Nephron progenitor cell (in vitro differentiated cells): ENCODE results near the gene PHRF1.

Experiments used
- DNase-seq: peaks from one replicate; pipeline ENCODE4 v3.0.0; 2021
- H3K27ac Mint-ChIP-seq: 2 replicates; pipeline ENCODE4 v1.8.0; 2021; ENCODE audit warnings: mild to moderate bottlenecking, moderate library complexity, mixed read lengths
- H3K27me3 Mint-ChIP-seq: 2 replicates; pipeline ENCODE4 v1.8.0; 2021; ENCODE audit warnings: mild to moderate bottlenecking, low read depth, mixed read lengths; ENCODE audit not compliant: poor library complexity
- H3K36me3 Mint-ChIP-seq: 2 replicates; pipeline ENCODE4 v1.8.0; 2021; ENCODE audit warnings: low read depth, mixed read lengths
- H3K4me1 Mint-ChIP-seq: 2 replicates; pipeline ENCODE4 v1.8.0; 2021; ENCODE audit warnings: mixed read lengths
- H3K4me3 Mint-ChIP-seq: 2 replicates; pipeline ENCODE4 v1.8.0; 2021; ENCODE audit warnings: mild to moderate bottlenecking, moderate library complexity, mixed read lengths
- H3K9me3 Mint-ChIP-seq: 2 replicates; pipeline ENCODE4 v1.8.0; 2021; ENCODE audit warnings: mild to moderate bottlenecking, moderate library complexity, mixed read lengths
- CTCF ChIP-seq: fragments of 200-600 bp; sonication (generic); IDR thresholded peaks from 2 replicates; pipeline ENCODE4 v1.5.0; 2021; ENCODE audit warnings: antibody characterized with exemption

PHRF1 gene

GRCh38 chr11:629237-629583 lies 52.9 kb downstream of the PHRF1 start:
- peak overlapping the region; percentile 22 for H3K4me3 Mint-ChIP-seq
- peaks cover 32% of the 10 kb centered on the region for H3K36me3 Mint-ChIP-seq
- H3K4me1 Mint-ChIP-seq, result peaks cover 41% of the 10 kb centered on the region
- peaks cover 29% of the 10 kb centered on the region for H3K27me3 Mint-ChIP-seq
- no peak for TF ChIP-seq CTCF
- H3K27ac Mint-ChIP-seq, result no peak overlapping the region
- no peak for DNase-seq
- H3K9me3 Mint-ChIP-seq, result peaks cover 20% of the 10 kb centered on the region

- Mint-ChIP-seq H3K27ac (no peak overlapping the region), H3K4me3 (no peak overlapping the region), H3K4me1 (peaks cover 30% of the 10 kb centered on the region), H3K36me3 (peaks cover 41% of the 10 kb centered on the region), H3K27me3 (peaks cover 45% of the 10 kb centered on the region), H3K9me3 (peaks cover 20% of the 10 kb centered on the region)
- no peak for DNase-seq
- TF ChIP-seq CTCF, result no peak
Observed at GRCh38 chr11:630871-631270, 54.6 kb downstream of the PHRF1 start.

- Mint-ChIP-seq H3K9me3 (no peaks in the 10 kb centered on the region), H3K36me3 (peaks cover 19% of the 10 kb centered on the region), H3K4me3 (no peak overlapping the region), H3K27ac (no peak overlapping the region), H3K27me3 (peaks cover 61% of the 10 kb centered on the region), H3K4me1 (peaks cover 29% of the 10 kb centered on the region)
- TF ChIP-seq CTCF, result no peak
- DNase-seq, result no peak
Observed at GRCh38 chr11:635945-636510, 59.8 kb downstream of the PHRF1 start.

GRCh38 chr11:636511-637332 lies 60.5 kb downstream of the PHRF1 start, which contains the start of gene DRD4:
TSS of gene DRD4 (plus strand) at chr11:637269. CDS start at chr11:637305, 36 bp downstream.
- Mint-ChIP-seq H3K27me3 (peaks cover 66% of the 10 kb centered on the region), H3K36me3 (peaks cover 19% of the 10 kb centered on the region), H3K4me3 (peak within 1 kb of the TSS; percentile 83), H3K27ac (no peak within 1 kb of the TSS), H3K4me1 (peaks cover 29% of the 10 kb centered on the region), H3K9me3 (no peaks in the 10 kb centered on the region)
- TF ChIP-seq CTCF, result no peak
- peak; percentile 64 for DNase-seq

- TF ChIP-seq CTCF, result no peak
- no peak overlapping the region for H3K27ac Mint-ChIP-seq
- peak overlapping the region; percentile 83 for H3K4me3 Mint-ChIP-seq
- peaks cover 18% of the 10 kb centered on the region for H3K36me3 Mint-ChIP-seq
- peaks cover 29% of the 10 kb centered on the region for H3K4me1 Mint-ChIP-seq
- peaks cover 69% of the 10 kb centered on the region for H3K27me3 Mint-ChIP-seq
- DNase-seq, result no peak
- H3K9me3 Mint-ChIP-seq, result no peaks in the 10 kb centered on the region
Observed at GRCh38 chr11:637333-637592, 61.0 kb downstream of the PHRF1 start.
